SK-N-SH (cell line): Measurements from ENCODE around the gene VPS8. TPM values are rescaled to one million over a fixed set of nuclear protein-coding genes. Genes with fewer than 3 reads are reported as not detected.

ENCODE experiments used
- CTCF ChIA-PET: fragments of 300-600, 350-600 bp; formaldehyde crosslinking; extraction: SDS; loops from one replicate; lab custom pipeline; 2021; lab: Yijun Ruan, JAX
- POLR2A ChIA-PET: fragments of 350-600 bp; sonication (Branson Sonifier 250); formaldehyde crosslinking; extraction: SDS; loops from one replicate; lab custom pipeline; 2020; ENCODE audit warnings: antibody characterized with exemption, inconsistent platforms; lab: Yijun Ruan, JAX
- DNase-seq: peaks from one replicate; pipeline ENCODE4 v3.0.0; 2012
- H2AFZ ChIP-seq: fragments of 200-600 bp; sonication (generic); 2 replicates; pipeline ENCODE4 v1.8.1; 2016; ENCODE audit warnings: antibody characterized with exemption, mild to moderate bottlenecking, low read depth
- H3F3A ChIP-seq: fragments of 200-600 bp; sonication (generic); replicated peaks from 2 replicates; pipeline ENCODE3; 2016; ENCODE audit warnings: antibody characterized with exemption, mild to moderate bottlenecking; ENCODE audit not compliant: insufficient read depth
- H3K27ac ChIP-seq, 2 experiments: fragments of 200-500 bp in 1 of 2; fragments of 200-600 bp in 1 of 2; sonication (Bioruptor generic) in 1 of 2; sonication (generic), shearing (Covaris generic) in 1 of 2; 2 replicates each; pipeline versions ENCODE4 v1.5.1 to v1.6.1; 2014 to 2016; ENCODE audit warnings: low read depth in 2 of 2, inconsistent platforms in 1 of 2, low read length in 1 of 2, mild to moderate bottlenecking in 1 of 2, mixed read lengths in 1 of 2
- H3K27me3 ChIP-seq: fragments of 200-600 bp; sonication (generic), shearing (Covaris generic); 2 replicates; pipeline ENCODE4 v1.6.1; 2016; ENCODE audit warnings: mixed run types; ENCODE audit not compliant: insufficient read depth
- H3K36me3 ChIP-seq, 2 experiments: fragments of 200-500 bp in 1 of 2; fragments of 200-600 bp in 1 of 2; sonication (Bioruptor generic) in 1 of 2; sonication (generic) in 1 of 2; replicated peaks in 1 of 2; 2 replicates each; pipeline versions ENCODE3 to v1.5.1; 2014 to 2016; ENCODE audit warnings: low read length in 1 of 2, mild to moderate bottlenecking in 1 of 2; ENCODE audit not compliant: insufficient read depth in 2 of 2, control insufficient read depth in 1 of 2
- H3K4me1 ChIP-seq, 2 experiments: fragments of 200-500 bp in 1 of 2; fragments of 200-600 bp in 1 of 2; sonication (Bioruptor generic) in 1 of 2; sonication (generic), shearing (Covaris generic) in 1 of 2; 2 replicates each; pipeline versions ENCODE4 v1.5.1 to v1.6.1; 2014 to 2016; ENCODE audit warnings: low read depth in 1 of 2, low read length in 1 of 2, mixed run types in 1 of 2; ENCODE audit not compliant: insufficient read depth in 2 of 2, control insufficient read depth in 1 of 2
- H3K4me2 ChIP-seq: fragments of 200-600 bp; sonication (generic), shearing (Covaris generic); 2 replicates; pipeline ENCODE4 v1.6.1; 2017; ENCODE audit warnings: mixed run types
- H3K4me3 ChIP-seq, 2 experiments: fragments of 200-500 bp in 1 of 2; fragments of 200-600 bp in 1 of 2; sonication (Bioruptor generic) in 1 of 2; sonication (generic), shearing (Covaris generic) in 1 of 2; 2 replicates each; pipeline versions ENCODE4 v1.5.1 to v1.8.1; 2014 to 2016; ENCODE audit warnings: low read depth in 2 of 2, inconsistent platforms in 1 of 2, low read length in 1 of 2, mild to moderate bottlenecking in 1 of 2, mixed read lengths in 1 of 2, moderate library complexity in 1 of 2
- H3K79me2 ChIP-seq: fragments of 200-600 bp; sonication (generic); 2 replicates; pipeline ENCODE4 v1.8.1; 2017; ENCODE audit warnings: mild to moderate bottlenecking; ENCODE audit not compliant: insufficient read depth
- H3K9ac ChIP-seq: fragments of 200-600 bp; sonication (generic); 2 replicates; pipeline ENCODE4 v1.6.1; 2017; ENCODE audit warnings: mixed run types
- H3K9me2 ChIP-seq: fragments of 200-600 bp; sonication (generic); 2 replicates; pipeline ENCODE4 v1.6.1; 2017; ENCODE audit warnings: mixed run types
- H3K9me3 ChIP-seq: fragments of 200-600 bp; sonication (generic); 2 replicates; pipeline ENCODE4 v1.6.1; 2017; ENCODE audit warnings: mixed run types, mild to moderate bottlenecking, moderate library complexity
- H4K20me1 ChIP-seq: fragments of 200-600 bp; sonication (generic); 2 replicates; pipeline ENCODE4 v1.6.1; 2017; ENCODE audit warnings: mild to moderate bottlenecking, mixed run types; ENCODE audit not compliant: insufficient read depth
- CHD2 ChIP-seq: fragments of 150-350 bp; IDR thresholded peaks from 2 replicates; pipeline ENCODE4 v1.6.1; 2018; ENCODE audit warnings: low read length; ENCODE audit not compliant: partially characterized antibody
- CTCF ChIP-seq: fragments of 200-600 bp; sonication (generic); IDR thresholded peaks from 2 replicates; pipeline ENCODE4 v1.6.1; 2017; ENCODE audit warnings: antibody characterized with exemption, mild to moderate bottlenecking, moderate library complexity
- ELF1 ChIP-seq: IDR thresholded peaks from 2 replicates; pipeline ENCODE4 v1.4.0; 2012
- EP300 ChIP-seq, 2 experiments: IDR thresholded peaks; 2 replicates each; pipeline versions ENCODE4 v1.4.0 to v1.6.1; 2012; ENCODE audit warnings: borderline replicate concordance in 1 of 2, low read depth in 1 of 2, low read length in 1 of 2
- EZH2phosphoT487 ChIP-seq: fragments of 200-600 bp; sonication (generic); IDR thresholded peaks from 2 replicates; pipeline ENCODE4 v1.6.1; 2017; ENCODE audit warnings: low read depth, mixed run types, mild to moderate bottlenecking, antibody characterized with exemption, moderate library complexity, borderline replicate concordance
- FOXJ3 ChIP-seq: sonication (generic); formaldehyde crosslinking; IDR thresholded peaks from 2 replicates; pipeline ENCODE4 v1.5.1; 2020; ENCODE audit warnings: mild to moderate bottlenecking, missing genetic modification reagents
- GABPA ChIP-seq: IDR thresholded peaks from 2 replicates; pipeline ENCODE4 v1.4.0; 2012; ENCODE audit warnings: low read depth, mild to moderate bottlenecking
- GATA2 ChIP-seq: sonication (generic); formaldehyde crosslinking; IDR thresholded peaks from 2 replicates; pipeline ENCODE4 v1.5.0; 2020; ENCODE audit warnings: mild to moderate bottlenecking, missing genetic modification reagents
- IRF3 ChIP-seq: fragments of 150-350 bp; IDR thresholded peaks from 2 replicates; pipeline ENCODE4 v1.6.1; 2016; ENCODE audit warnings: mild to moderate bottlenecking, low read depth, low read length
- MEF2A ChIP-seq: IDR thresholded peaks from 2 replicates; pipeline ENCODE4 v1.4.0; 2012; ENCODE audit warnings: low read depth, borderline replicate concordance
- MXI1 ChIP-seq: IDR thresholded peaks from 2 replicates; pipeline ENCODE4 v1.6.1; 2012; ENCODE audit warnings: mild to moderate bottlenecking, low read depth, low read length, improper control_type of control experiment
- NRF1 ChIP-seq: IDR thresholded peaks from 2 replicates; pipeline ENCODE4 v1.6.1; 2012; ENCODE audit warnings: low read depth, mild to moderate bottlenecking, low read length
- POLR2AphosphoS5 ChIP-seq: IDR thresholded peaks from 2 replicates; pipeline ENCODE4 v1.6.1; 2012; ENCODE audit warnings: low read depth, low read length
- RAD21 ChIP-seq: IDR thresholded peaks from 2 replicates; pipeline ENCODE4 v1.6.1; 2012; ENCODE audit warnings: mild to moderate bottlenecking, low read length
- RCOR1 ChIP-seq: fragments of 150-350 bp; IDR thresholded peaks from 2 replicates; pipeline ENCODE4 v1.6.1; 2017; ENCODE audit warnings: antibody characterized with exemption, low read length
- RFX5 ChIP-seq: IDR thresholded peaks from 2 replicates; pipeline ENCODE4 v1.6.1; 2012; ENCODE audit warnings: mild to moderate bottlenecking, improper control_type of control experiment, low read length
- SIN3A ChIP-seq: IDR thresholded peaks from 2 replicates; pipeline ENCODE4 v1.6.1; 2012; ENCODE audit warnings: low read depth, mild to moderate bottlenecking, low read length, moderate library complexity, borderline replicate concordance
- SMC3 ChIP-seq: IDR thresholded peaks from 2 replicates; pipeline ENCODE4 v1.6.1; 2012; ENCODE audit warnings: low read depth, low read length, improper control_type of control experiment
- TCF12 ChIP-seq: IDR thresholded peaks from 2 replicates; pipeline ENCODE4 v1.4.0; 2012
- TEAD4 ChIP-seq: IDR thresholded peaks from 2 replicates; pipeline ENCODE4 v1.4.0; 2012; ENCODE audit warnings: mild to moderate bottlenecking, borderline replicate concordance; ENCODE audit not compliant: insufficient read depth
- USF1 ChIP-seq: IDR thresholded peaks from 2 replicates; pipeline ENCODE4 v1.4.0; 2012; ENCODE audit warnings: low read depth, borderline replicate concordance
- USF2 ChIP-seq: fragments of 150-350 bp; IDR thresholded peaks from 2 replicates; pipeline ENCODE4 v1.6.1; 2017; ENCODE audit warnings: antibody characterized with exemption, low read length, low read depth, borderline replicate concordance
- WGBS: methylation state at CpG from one replicate; pipeline ENCODE4 v1.1.6; 2017; ENCODE audit warnings: low lambda C conversion rate; 5-methylcytosine and 5-hydroxymethylcytosine counted together
- polyA plus RNA-seq, 3 experiments: library from polyadenylated mRNA; depleted of rRNA; stranded (reverse); fragments of >200 nt; gene quantifications; 2 replicates each; pipeline ENCODE4 v1.2.3, GENCODE V29; 2012

Gene VPS8
- polyA plus RNA-seq, 1 of the 3 experiments (the other 2 are of a cell fraction) = 12.8 TPM

GRCh38 chr3:184823990-184824389, 12.0 kb downstream of the VPS8 start:
- no peak for DNase-seq
- H3K9ac ChIP-seq = no peak overlapping the region
- no peak overlapping the region for H3K4me2 ChIP-seq
- H3K4me1 ChIP-seq = no peaks in the 10 kb centered on the region
- no peaks in the 10 kb centered on the region for H3K27me3 ChIP-seq
- no peak overlapping the region for H3K27ac ChIP-seq
- 95% methylated on average over 4 of the region's 4 CpGs for WGBS
- no peaks in the 10 kb centered on the region for H3K9me3 ChIP-seq
- no peaks in the 10 kb centered on the region for H3F3A ChIP-seq
- no peak overlapping the region for H2AFZ ChIP-seq
- no peak overlapping the region for H3K4me3 ChIP-seq
- H3K36me3 ChIP-seq = peaks cover 0 to 14% of the 10 kb centered on the region in 2 experiments
- POLR2A ChIA-PET = no interaction called here
- no peaks in the 10 kb centered on the region for H3K9me2 ChIP-seq
- H4K20me1 ChIP-seq = no peaks in the 10 kb centered on the region
- TF ChIP-seq RFX5 = no peak
- TF ChIP-seq RCOR1 = no peak
- TF ChIP-seq NRF1 = no peak
- no peak for TF ChIP-seq MXI1
- TF ChIP-seq EZH2phosphoT487 = no peak
- TF ChIP-seq USF2 = no peak
- no peak for TF ChIP-seq GATA2
- TF ChIP-seq SMC3 = no peak
- TF ChIP-seq FOXJ3 (CRISPR knock-in tag) = no peak
- CTCF ChIA-PET = interaction anchor here (1.3 to 2.6 kb wide), 3 partner anchors 21 to 455 kb away, joined by 3 to 11 read pairs (median 7); partner anchors contain the start of gene EPHB3
- no peaks in the 10 kb centered on the region for H3K79me2 ChIP-seq

GRCh38 chr3:184825121-184825820, 13.3 kb downstream of the VPS8 start:
- POLR2A ChIA-PET = no interaction called here
- Histone ChIP-seq H3K27me3 (no peaks in the 10 kb centered on the region), H3K9ac (no peak overlapping the region), H3K9me3 (no peaks in the 10 kb centered on the region), H3K27ac (no peak overlapping the region), H3K36me3 (peaks cover under 1 to 16% of the 10 kb centered on the region in 2 experiments), H3K4me3 (no peak overlapping the region), H3F3A (no peaks in the 10 kb centered on the region), H3K4me2 (no peak overlapping the region), H3K79me2 (no peaks in the 10 kb centered on the region), H3K4me1 (no peaks in the 10 kb centered on the region), H3K9me2 (no peaks in the 10 kb centered on the region), H4K20me1 (no peaks in the 10 kb centered on the region), H2AFZ (no peak overlapping the region)
- CTCF ChIA-PET = interaction anchor here (2.6 kb wide), 1 partner anchor 264 kb away, joined by 11 read pairs; the partner anchor contains the start of gene EPHB3
- TF ChIP-seq TCF12 = no peak
- TF ChIP-seq MEF2A = no peak
- TF ChIP-seq TEAD4 = no peak
- no peak for TF ChIP-seq USF1
- no peak for TF ChIP-seq GABPA
- no peak for TF ChIP-seq EP300 (IDR thresholded peaks at IDR 0.05; ENCODE audit: borderline replicate concordance in 1 of 2, low read depth in 1 of 2, low read length in 1 of 2)
- no peak for TF ChIP-seq CHD2
- TF ChIP-seq RAD21 = no peak
- no peak for TF ChIP-seq ELF1
- no peak for TF ChIP-seq CTCF
- no peak for TF ChIP-seq RFX5
- TF ChIP-seq IRF3 = no peak
- TF ChIP-seq POLR2AphosphoS5 = no peak
- no peak for TF ChIP-seq USF2
- TF ChIP-seq SIN3A = no peak
- 93% methylated on average over 6 of the region's 6 CpGs for WGBS
- DNase-seq = no peak
